ENCODE data around the gene MSI1. TPM values are rescaled to one million over a fixed set of nuclear protein-coding genes. Genes with fewer than 3 reads are reported as not detected.

MSI1 gene
- total RNA-seq, 1 experiment from 2014 or later, result 3.1 TPM

GRCh38 chr12:120323772-120324171 lies 45.2 kb downstream of the MSI1 start:
- no peak for DNase-seq (ENCODE audit: low read depth)

- no peak for DNase-seq (ENCODE audit: low read depth)
These were observed 47.4 kb downstream of the MSI1 start for GRCh38 chr12:120321382-120322202.

- peak; percentile 100 for DNase-seq (ENCODE audit: low read depth)
These were observed 51.5 kb downstream of the MSI1 start for GRCh38 chr12:120317224-120318105.

- peak; percentile 12 for DNase-seq (ENCODE audit: low read depth)
These were observed 52.2 kb downstream of the MSI1 start for GRCh38 chr12:120316798-120317223.

DNA sequence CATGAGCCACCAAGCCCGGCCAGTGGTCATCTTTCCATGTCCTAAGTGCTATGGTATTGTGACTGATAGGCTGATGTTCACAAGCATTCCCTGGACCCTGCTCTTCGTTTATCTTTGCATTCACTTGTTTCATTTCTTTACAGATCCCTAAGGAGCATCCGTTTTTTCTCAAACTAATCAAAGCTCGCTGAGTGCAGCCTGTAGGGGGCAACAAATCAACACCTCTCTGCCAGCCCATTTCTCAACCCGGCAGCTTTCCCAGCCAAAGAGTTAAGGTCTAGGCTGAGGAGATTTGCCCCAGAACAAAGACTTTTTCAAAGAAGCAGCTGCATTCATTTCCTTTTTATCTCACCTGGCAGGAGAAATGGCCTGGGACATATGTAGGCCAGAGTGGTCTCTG lies 54.7 kb downstream of the MSI1 start:
- DNase-seq (ENCODE audit: low read depth), result peak; percentile 19

- DNase-seq (ENCODE audit: low read depth), result peak; percentile 93
These were observed 66.8 kb downstream of the MSI1 start, which contains the start of gene SIRT4 for GRCh38 chr12:120301962-120302815. Gene SIRT4 (plus strand): TSS chr12:120302321. CDS start chr12:120303562, 1,241 bp downstream.

DNA sequence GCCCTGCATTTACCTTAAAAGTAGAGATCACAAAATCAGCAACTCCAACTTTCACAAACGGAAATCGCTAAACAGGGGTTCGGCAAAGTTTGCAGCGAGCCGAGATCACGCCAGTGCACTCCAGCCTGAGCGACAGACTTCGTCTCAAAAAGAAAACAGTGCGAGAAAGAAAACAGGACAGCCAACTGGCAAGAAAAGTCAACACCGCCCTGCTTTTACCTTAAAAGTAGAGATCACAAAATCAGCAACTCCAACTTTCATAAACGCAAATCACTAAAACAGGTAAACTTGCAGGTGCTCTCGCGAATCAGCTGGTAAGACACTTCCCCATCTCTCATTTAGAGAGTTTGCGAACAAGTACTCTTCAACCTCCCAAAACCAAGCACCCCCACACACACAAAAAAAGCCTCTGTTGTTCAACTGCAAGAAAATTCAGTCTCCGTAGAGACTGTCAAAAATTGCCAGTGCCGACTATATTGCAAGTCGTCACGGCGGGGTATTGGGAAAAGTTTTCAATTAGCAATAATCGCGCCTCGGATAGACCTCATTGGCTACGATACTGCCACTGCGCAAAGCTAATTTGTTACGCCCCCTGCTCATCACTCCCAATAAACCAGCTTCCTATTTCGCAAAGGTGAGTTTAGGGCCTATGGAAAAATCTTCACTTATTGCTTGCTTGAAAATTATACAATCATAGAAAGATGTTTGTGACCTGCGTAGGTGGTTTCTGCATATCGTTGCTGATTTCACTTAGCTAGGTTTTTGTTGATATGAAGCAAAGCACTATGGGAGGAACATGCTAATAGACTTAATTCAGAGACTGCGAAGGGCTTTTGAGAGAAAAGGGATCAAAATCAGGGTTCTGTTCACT lies 76.1 kb downstream of the MSI1 start, which contains the start of gene RNU4-1:
TSS of gene RNU4-1 (minus strand) at position 577 of the 871 bp plus-strand sequence.
- DNase-seq (ENCODE audit: low read depth), result peak; percentile 94

DNA sequence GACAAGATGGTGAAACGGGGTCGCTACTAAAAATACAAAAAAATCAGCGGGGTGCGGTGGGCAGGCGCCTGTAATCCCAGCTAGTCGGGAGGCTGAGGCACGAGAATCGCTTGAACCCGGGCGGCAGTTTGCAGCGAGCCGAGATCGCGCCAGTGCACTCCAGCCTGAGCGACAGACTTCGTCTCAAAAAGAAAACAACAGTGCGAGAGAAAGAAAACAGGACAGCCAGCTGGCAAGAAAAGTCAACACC lies 76.6 kb downstream of the MSI1 start:
- no peak for DNase-seq (ENCODE audit: low read depth)

Other genes starting within 250 kb of the MSI1 start
- gene GCN1, start 174.4 kb downstream of the MSI1 start, total RNA-seq (2014; rRNA removed; shearing (Covaris generic)), result 106 and 117 TPM in 2 replicates
- 3,089 and 3,166 TPM in 2 replicates for gene RPLP0, start 168.1 kb downstream of the MSI1 start, total RNA-seq (2014; rRNA removed; shearing (Covaris generic))
- 57.8 and 61.8 TPM in 2 replicates for gene PXN, start 103.4 kb downstream of the MSI1 start, total RNA-seq (2014; rRNA removed; shearing (Covaris generic))
- under 0.01 TPM in 2 replicates for gene RNU4-2, start 77.3 kb downstream of the MSI1 start, total RNA-seq (2014; rRNA removed; shearing (Covaris generic))
- gene RNU4-1, start 75.9 kb downstream of the MSI1 start, total RNA-seq (2014; rRNA removed; shearing (Covaris generic)), result under 0.01 TPM in 2 replicates
- gene SIRT4, start 66.8 kb downstream of the MSI1 start, total RNA-seq (2014; rRNA removed; shearing (Covaris generic)), result 1.8 and 5.6 TPM in 2 replicates
- not detected in 2 replicates for gene PLA2G1B, start 41.4 kb downstream of the MSI1 start, total RNA-seq (2014; rRNA removed; shearing (Covaris generic))
- gene COX6A1, start 68.9 kb upstream of the MSI1 start, total RNA-seq (2014; rRNA removed; shearing (Covaris generic)), result 944 and 961 TPM in 2 replicates
- gene TRIAP1, start 77.2 kb upstream of the MSI1 start, total RNA-seq (2014; rRNA removed; shearing (Covaris generic)), result 34.3 and 50.1 TPM in 2 replicates
- gene GATC, start 77.3 kb upstream of the MSI1 start, total RNA-seq (2014; rRNA removed; shearing (Covaris generic)), result 30.8 and 35.4 TPM in 2 replicates
- 267 and 282 TPM in 2 replicates for gene SRSF9, start 100.6 kb upstream of the MSI1 start, total RNA-seq (2014; rRNA removed; shearing (Covaris generic))
- 483 and 582 TPM in 2 replicates for gene DYNLL1, start 126.9 kb upstream of the MSI1 start, total RNA-seq (2014; rRNA removed; shearing (Covaris generic))
- 55.1 and 67.4 TPM in 2 replicates for gene COQ5, start 160.0 kb upstream of the MSI1 start, total RNA-seq (2014; rRNA removed; shearing (Covaris generic))
- 74.5 and 92.7 TPM in 2 replicates for gene RNF10, start 165.2 kb upstream of the MSI1 start, total RNA-seq (2014; rRNA removed; shearing (Covaris generic))
- gene POP5, start 212.2 kb upstream of the MSI1 start, total RNA-seq (2014; rRNA removed; shearing (Covaris generic)), result 96.2 and 96.8 TPM in 2 replicates

All from Daoy (cell line).